ENCODE data around the gene C13orf46. TPM values are rescaled to one million over a fixed set of nuclear protein-coding genes. Genes with fewer than 3 reads are reported as not detected.

C13orf46 gene
- total and polyA plus RNA-seq, 2 of the 8 experiments (the other 6 are each of a cell fraction or from before 2014, with no cell fraction given), result 0.23 to 0.28 TPM

- ChIA-PET POLR2A (ENCODE audit: partially characterized antibody) (no interaction called here), CTCF (ENCODE audit: partially characterized antibody) (interaction anchor here (0.8 to 2.5 kb wide), 14 partner anchors 10 to 224 kb away, joined by 3 to 13 read pairs (median 4); no protein-coding TSS in a partner anchor)
- no peak overlapping the region for H2BK20ac ChIP-seq (ENCODE audit: low read length)
- no peak for FAIRE-seq
- no peak overlapping the region for H2BK5ac ChIP-seq (ENCODE audit: low read depth, low read length)
- no peaks in the 10 kb centered on the region; a peak in 1 of 7 replicates for H3K27me3 ChIP-seq (replicated peaks in 1 of 4; ENCODE audit: control insufficient read depth in 3 of 4, extremely low read depth in 1 of 4, insufficient read depth in 3 of 4, low read length in 3 of 4)
- no peak overlapping the region for H4K91ac ChIP-seq (replicated peaks; ENCODE audit: insufficient read length, low read length)
- no peaks in the 10 kb centered on the region for H3K79me2 ChIP-seq (ENCODE audit: control insufficient read depth in 1 of 2, insufficient read depth in 2 of 2, low read length in 2 of 2)
- no peaks in the 10 kb centered on the region for H4K20me1 ChIP-seq (replicated peaks in 1 of 2; ENCODE audit: control insufficient read depth in 1 of 2, insufficient read depth in 2 of 2, low read length in 2 of 2)
- H3K4me1 ChIP-seq (replicated peaks in 1 of 4; ENCODE audit: control insufficient read depth in 3 of 4, insufficient read depth in 4 of 4, low read length in 3 of 4), result peaks cover 0 to 2% (median 0%) of the 10 kb centered on the region in 4 experiments; a peak in 1 of 7 replicates
- H3K4me3 ChIP-seq (ENCODE audit: extremely low read depth in 1 of 4, insufficient read depth in 2 of 4, low read depth in 3 of 4, low read length in 4 of 4), result no peak overlapping the region
- H3K56ac ChIP-seq (replicated peaks; ENCODE audit: insufficient read length, low read depth, low read length), result no peak overlapping the region
- H2BK12ac ChIP-seq (ENCODE audit: low read depth, low read length), result no peak overlapping the region
- H2AFZ ChIP-seq (ENCODE audit: low read length), result no peak overlapping the region
- no peak overlapping the region for H3K18ac ChIP-seq (ENCODE audit: extremely low read depth, low read length)
- no peak overlapping the region for H3K4me2 ChIP-seq (ENCODE audit: insufficient read depth in 1 of 2, low read depth in 2 of 2, low read length in 2 of 2)
- H3K9me3 ChIP-seq (ENCODE audit: insufficient read depth in 2 of 2, low read depth in 1 of 2, low read length in 1 of 2), result no peaks in the 10 kb centered on the region; a peak in 1 of 4 replicates
- H3K23me2 ChIP-seq (ENCODE audit: low read depth, low read length), result no peaks in the 10 kb centered on the region
- no peaks in the 10 kb centered on the region for H3K36me3 ChIP-seq (ENCODE audit: control insufficient read depth in 2 of 4, insufficient read depth in 4 of 4, low read length in 3 of 4)
- H3K23ac ChIP-seq (ENCODE audit: insufficient read length), result no peak overlapping the region
- no peak overlapping the region for H2AK5ac ChIP-seq (ENCODE audit: low read depth, low read length)
- no peak overlapping the region for H4K5ac ChIP-seq (ENCODE audit: insufficient read length, low read depth, low read length)
- H3K79me1 ChIP-seq (ENCODE audit: low read depth, low read length), result no peaks in the 10 kb centered on the region
- H3K27ac ChIP-seq (ENCODE audit: low read depth, low read length), result no peak overlapping the region
- no peak overlapping the region for H3K4ac ChIP-seq (replicated peaks; ENCODE audit: insufficient read length, low read depth, low read length)
- H2BK15ac ChIP-seq (ENCODE audit: low read length), result no peak overlapping the region
- 79% methylated on average over 9 of the region's 9 CpGs; no CpG with 5 or more reads in 1 of the 2 experiments for WGBS, 2 experiments (ENCODE audit: extremely low coverage in 1 of 2, insufficient coverage in 1 of 2, insufficient read length in 1 of 2, insufficient replicate concordance in 2 of 2, low coverage in 1 of 2, low lambda C conversion rate in 2 of 2, missing lambda C conversion rate in 1 of 2)
- no peak overlapping the region for H3K14ac ChIP-seq (ENCODE audit: insufficient read length)
- H3K9ac ChIP-seq (replicated peaks in 1 of 4; ENCODE audit: extremely low read depth in 1 of 4, low read depth in 3 of 4, low read length in 3 of 4), result no peak overlapping the region
- DNase-seq (ENCODE audit: low read depth in 1 of 2, low spot score in 2 of 2), result no peak
- H4K8ac ChIP-seq (ENCODE audit: extremely low read depth, insufficient read depth, low read length), result no peak overlapping the region
- H2BK120ac ChIP-seq (replicated peaks; ENCODE audit: low read depth, low read length), result no peak overlapping the region
- TF ChIP-seq YY1 (IDR thresholded peaks at IDR 0.05; ENCODE audit: low read depth, low read length) (no peak), RBBP5 (IDR thresholded peaks at IDR 0.05; ENCODE audit: borderline replicate concordance, low read depth, low read length) (no peak), SUZ12 (IDR thresholded peaks at IDR 0.05; ENCODE audit: low read length) (no peak), FOSL1 (IDR thresholded peaks at IDR 0.05; ENCODE audit: insufficient read depth, low read depth, low read length) (no peak), SIX5 (IDR thresholded peaks at IDR 0.05; ENCODE audit: low read depth, low read length) (no peak), RFX5 (IDR thresholded peaks at IDR 0.05; ENCODE audit: borderline replicate concordance, low read depth, low read length) (no peak)
Observed at GRCh38 chr13:113903912-113904311, 70.0 kb downstream of the C13orf46 start.

Data from H1 (cell line).